NCI-H2029 (cell line): ENCODE measurements around the gene NNAT.
A peak's percentile ranks its signal among the peaks of the same experiment; 100 is the strongest.
"Not testable (repeated sequence)": the region's sequence is repeated elsewhere in the genome, so short reads cannot be mapped to it uniquely, and the experiment has no call there.

Experiments
- DNase-seq: peaks from one replicate; lab custom pipeline; 2025; lab: John Stamatoyannopoulos, UW

Gene NNAT, protein sequence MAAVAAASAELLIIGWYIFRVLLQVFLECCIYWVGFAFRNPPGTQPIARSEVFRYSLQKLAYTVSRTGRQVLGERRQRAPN

DNA sequence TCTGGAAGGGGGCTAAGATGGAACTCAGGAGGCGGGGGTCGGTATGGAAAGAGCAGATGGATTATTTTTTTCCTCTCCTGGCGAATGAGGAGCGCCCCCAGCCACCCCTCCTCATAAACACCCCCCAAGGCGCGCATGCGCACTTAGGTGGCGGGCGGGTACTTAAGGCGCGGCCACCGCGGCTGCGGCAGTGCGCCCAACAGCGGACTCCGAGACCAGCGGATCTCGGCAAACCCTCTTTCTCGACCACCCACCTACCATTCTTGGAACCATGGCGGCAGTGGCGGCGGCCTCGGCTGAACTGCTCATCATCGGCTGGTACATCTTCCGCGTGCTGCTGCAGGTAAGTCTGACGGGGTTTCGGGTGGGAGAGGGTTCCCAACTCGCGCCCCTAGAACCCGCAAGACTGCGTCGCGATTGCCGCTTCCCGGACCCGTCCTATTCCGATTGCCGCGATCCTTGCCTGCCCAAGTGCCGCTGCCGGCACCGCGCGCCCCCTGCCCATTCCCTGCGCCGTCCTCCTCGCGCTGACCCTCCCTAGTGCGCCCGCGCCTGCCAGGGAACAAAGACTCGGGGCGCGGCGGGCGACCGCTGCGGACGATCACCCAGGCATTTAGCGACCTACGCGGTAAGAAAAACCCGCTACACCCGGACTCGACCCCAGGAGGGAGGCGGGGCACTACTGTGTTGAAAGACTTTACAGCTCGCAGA, at the start of gene NNAT:
TSS of gene NNAT (plus strand) at position 190 of the 711 bp plus-strand sequence. CDS start at position 272, 82 bp downstream.
- no peak for DNase-seq

DNA sequence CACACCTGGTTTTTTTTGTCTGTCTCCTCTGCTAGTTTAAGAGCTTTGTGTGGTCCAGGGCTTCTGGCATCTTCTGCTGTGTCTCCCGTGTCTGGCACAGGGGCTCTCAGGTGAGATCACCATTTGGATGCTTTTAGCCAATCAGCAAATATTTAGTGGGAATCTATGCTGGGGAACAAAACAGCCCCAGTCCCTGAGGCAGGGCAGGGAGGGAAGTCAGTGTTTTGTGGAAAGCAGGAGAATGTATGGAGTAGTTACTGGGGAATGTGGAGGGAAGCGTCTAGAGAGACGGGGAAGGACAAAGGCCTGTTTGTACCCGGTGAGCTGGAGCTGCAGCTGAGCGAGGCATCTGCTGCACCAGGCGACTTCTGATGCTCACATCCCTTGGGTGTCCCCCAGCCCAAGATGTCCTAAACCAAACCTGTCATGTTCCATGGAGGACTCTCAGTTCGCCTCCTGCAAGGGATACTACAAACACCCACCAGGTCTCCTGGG, 49.3 kb upstream of the NNAT start:
- DNase-seq, result no peak

DNA sequence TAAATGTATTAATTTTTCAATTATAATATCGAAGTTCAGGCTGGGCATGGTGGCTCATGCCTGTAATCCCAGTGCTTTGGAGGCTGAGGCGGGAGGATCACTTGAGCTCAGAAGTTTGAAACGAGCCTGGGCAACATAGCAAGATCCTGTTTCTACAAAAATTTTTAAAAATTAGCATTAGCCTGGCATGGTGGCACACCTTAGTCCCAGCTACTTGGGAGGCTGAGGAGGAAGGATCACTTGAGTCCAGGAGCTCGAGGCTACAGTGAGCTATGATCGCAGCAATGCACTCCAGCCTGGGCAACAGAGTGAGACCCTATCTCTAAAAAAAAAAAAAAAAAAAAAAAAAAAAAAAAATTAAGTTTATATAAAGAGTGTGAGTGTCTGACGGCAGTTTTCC, 48.6 kb upstream of the NNAT start:
- DNase-seq, result not testable (repeated sequence)

DNA sequence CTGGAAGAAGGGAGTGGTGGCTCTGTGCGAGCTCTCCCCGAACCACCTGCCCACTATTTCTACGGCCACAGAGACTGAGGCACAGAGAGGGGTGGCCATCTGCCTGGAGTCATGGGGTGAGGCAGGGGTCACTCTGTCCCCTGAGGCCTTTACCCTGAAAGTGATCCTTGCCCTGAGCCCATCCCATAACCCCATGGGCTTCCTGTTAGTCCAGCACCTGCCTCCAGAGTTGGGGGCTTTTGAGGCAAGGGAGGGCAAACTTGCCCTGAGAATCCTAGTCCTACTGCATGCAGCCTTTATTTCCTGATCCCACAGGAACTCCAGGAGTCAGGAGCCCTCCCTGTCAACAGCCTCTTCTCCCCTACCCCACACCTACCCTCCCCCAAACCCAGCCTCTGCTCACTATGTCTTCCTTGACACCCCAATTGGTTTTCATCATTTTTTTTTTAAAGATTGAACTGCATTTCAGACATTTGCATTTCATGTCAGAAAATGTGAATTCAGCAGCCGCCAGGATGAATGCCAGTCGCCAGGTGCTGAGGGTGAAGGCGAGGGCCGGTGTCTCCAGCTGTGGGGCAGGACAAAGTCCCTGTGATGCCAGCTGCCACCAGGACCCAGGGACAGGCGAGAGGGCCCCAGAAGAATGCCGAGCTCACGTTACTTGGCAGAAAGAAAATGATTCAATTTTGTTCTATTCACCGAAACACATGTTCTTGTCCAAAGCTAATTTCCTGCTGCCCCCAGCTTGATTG, 47.6 kb upstream of the NNAT start:
- DNase-seq, result no peak

DNA sequence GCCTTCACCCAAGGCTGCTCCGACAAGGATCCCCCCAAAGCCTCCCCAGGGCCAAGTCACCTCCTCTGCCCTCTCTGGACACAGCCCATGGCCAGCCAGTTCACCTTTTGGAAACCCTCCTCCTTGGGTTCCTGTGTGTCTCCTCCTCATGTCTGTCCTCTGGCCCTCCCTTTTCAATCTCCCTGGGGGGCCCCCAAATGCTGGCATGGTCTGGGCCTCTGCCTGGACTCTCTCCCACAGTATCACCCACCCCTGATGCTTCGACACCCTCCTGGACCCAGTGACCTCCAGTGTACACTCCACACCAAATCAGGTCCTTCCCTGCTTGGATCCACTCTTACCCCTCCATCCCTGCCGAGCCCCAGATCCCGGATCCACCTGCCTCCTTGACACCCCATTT, 46.7 kb upstream of the NNAT start:
- no peak for DNase-seq

DNA sequence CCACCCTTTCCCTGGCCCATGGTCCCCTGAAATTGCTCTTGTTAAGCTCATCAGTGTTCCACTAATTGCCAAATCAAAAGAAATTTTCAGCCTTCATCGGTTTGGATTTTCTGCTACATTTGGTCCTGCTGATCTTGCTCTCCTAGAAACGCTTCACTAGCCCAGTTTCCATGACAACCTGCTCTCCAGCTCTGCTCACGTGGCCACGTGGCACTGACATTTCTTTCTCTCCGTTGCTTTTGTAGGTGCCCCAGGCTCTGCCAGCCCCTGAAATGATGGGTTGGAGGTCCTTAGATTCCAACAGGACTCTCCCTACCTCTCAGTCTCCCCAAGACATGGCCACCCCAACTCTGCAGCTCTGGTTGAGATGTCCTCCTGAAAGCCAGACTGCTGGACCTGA, 45.8 kb upstream of the NNAT start:
- no peak for DNase-seq

DNA sequence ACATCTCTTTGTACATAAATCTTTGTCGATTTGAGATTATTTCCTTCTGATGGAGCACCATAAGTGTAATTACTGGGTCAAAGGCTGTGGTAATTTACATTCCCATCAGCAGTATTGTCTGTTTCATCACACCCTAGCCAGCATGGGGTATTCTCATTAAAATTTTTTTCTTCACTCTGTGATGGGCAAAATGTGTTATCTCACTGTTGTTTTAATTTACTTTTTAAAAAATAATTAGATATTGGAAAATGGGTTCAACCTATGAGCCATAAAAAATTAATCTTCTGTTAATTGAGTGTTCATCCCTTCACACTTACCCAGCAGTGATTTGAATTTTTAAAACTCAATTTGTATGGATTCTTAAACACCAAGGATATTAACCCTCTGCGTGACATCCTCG, 44.0 kb upstream of the NNAT start:
- DNase-seq, result no peak

DNA sequence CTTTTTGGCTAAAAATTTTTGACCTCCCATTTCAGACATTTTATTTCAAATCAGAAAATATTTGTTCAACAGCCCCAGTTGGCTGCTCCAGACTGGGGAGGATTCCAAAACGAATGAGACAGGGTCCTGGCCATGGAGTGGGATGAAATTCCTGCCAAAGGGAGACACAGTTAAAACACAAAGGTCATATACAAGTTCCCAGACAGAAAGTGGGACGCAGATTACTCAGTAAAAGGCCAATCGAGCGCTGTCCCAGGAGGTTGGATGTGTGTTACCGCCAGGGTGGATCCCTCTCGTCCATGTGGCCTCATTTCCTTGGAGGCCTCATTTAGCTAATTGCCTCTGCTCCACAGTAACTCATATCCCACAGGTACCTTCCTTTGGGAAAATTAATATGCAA, 41.8 kb upstream of the NNAT start:
- no peak for DNase-seq

DNA sequence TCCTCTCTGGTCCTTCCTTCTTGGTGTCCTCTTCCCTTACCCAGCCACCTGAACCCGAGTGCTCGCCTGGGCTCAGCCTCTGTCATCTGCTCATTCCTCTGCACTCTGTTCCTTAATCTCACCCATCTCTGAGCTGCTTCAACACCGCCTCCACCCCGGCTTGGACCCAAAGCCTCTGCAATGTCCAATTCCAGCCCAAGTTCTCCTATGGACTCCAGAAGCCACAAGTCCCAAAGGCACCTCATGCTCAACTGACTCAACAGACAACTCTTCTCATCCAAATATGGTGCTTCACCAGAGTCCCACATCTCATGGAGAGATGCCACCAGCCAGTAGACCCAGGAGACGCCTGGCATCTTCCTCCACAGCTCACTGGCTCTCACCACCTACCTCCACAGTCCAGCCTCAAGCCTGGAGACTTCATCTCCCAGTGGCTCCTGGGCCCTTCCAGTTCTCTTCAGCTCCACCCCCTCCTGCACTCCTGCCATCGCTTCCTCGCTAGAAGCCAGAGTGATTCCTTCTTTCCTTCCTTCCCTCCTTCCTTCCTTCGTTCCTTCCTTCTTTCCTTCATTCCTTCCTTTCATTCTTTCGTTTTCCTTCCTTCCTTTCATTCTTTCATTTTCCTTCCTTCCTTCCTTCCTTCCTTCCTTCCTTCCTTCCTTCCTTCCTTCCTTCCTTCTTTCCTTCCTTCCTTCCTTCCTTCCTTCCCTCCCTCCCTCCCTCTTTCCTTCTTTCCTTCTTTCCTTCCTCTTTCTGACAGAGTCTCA, 40.9 kb upstream of the NNAT start:
- no peak for DNase-seq

DNA sequence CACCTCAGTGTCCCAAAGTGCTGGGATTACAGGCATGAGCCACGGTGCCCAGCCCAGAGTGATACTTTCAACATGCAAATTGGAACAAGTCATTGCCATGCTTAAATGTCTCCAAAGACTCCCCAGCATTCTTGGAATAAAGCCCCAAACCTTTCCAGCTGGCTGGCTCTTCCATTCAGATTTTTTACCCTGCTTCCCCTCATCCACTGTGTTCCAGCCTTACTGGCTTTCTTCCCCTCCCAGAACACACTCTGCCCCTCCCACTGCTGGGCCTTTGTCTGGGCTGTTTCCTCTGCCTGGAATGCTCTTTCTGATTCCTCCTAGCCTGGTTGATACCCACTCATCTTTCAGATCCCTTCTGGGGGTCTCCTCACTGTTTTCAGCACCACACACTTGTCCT, 40.1 kb upstream of the NNAT start:
- DNase-seq, result no peak

DNA sequence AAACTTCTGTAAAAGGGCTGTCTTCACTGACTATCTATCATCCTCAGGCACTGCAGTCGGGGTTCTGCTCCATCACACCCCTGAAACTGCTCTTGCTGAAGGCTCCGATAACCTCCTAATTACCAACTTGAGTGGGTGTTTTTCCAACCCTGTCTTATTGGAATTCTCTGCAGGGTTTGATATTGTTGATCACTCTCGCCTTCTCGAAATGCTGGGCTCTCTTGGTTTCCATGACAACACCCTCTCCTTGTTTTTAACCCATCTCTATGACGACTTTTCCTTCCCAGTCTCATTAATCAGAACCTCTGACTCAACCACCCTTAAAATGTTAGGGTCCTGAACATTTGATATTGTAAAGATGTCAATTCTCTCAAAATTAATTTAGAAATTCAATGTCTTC, 39.4 kb upstream of the NNAT start:
- no peak for DNase-seq

DNA sequence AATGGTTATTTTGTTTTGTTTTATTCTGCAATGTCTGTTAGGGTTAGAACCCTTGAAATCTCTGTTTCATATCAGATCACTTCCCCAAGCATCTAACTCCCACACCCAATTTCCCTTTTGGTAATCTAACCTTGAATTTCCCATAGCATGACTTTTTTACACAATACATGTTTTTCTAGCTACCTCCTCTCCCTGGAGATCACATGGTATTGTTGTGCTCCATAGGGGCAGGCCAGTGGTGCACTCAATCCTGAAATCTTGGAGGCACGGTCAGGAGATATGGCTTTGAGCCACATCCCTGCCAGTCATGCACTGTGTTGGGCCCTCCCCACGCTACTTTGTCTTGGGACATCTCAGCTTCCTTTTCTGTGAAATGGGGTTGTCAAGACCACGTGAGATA, 36.7 kb upstream of the NNAT start:
- DNase-seq, result no peak

DNA sequence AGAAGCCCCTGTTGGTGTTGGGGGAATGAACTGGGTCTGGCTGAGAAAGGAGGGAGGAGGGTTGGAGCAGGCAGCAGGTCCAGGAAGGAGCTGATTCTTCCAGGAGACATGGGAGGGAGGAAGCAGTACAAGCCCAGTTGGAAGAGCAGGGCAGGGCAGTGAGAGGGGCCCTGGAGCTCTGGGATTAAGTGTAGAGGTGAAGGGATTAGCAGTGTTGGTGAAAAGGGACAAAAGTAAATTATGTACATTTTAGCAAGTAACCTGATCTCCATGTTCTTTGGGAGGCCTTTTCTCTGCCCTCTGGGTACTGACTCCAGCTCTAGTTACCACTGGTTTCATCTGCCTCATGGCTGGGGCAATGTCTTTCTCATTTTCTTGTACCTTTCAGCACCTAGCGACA, 34.8 kb upstream of the NNAT start:
- DNase-seq, result not testable (repeated sequence)

DNA sequence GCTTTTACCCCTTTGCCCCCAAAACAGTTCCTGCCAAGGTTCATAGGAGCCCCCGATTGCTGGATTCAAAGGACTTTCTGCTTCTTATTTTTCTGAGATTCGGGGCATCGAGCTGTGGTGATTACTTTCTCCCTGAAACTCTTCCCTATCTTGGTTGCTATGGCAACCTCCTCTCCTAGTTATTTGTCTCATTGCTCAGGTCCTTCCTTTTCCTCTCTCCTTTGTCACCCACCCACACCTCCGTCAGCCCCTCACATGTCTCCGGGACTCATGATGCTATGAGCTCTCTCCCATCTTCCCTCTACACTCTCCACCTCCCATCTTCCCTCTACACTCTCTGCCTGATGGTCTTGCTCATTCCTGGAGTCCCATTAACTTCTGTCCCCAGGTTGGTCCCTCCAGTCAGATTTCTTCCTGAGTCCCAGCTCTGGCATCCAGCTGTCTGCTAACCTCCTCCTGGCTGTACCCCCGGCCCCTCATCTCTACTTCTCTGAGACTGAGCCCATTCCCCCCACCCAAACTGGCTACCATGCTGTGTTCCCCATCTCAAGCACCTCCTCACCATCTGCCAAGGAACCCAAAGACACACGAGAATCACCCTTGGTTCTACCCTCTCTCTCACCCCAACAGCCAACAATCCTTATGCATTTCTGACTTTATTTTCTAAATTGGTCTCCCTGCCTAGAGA, 30.2 kb upstream of the NNAT start:
- DNase-seq, result no peak

DNA sequence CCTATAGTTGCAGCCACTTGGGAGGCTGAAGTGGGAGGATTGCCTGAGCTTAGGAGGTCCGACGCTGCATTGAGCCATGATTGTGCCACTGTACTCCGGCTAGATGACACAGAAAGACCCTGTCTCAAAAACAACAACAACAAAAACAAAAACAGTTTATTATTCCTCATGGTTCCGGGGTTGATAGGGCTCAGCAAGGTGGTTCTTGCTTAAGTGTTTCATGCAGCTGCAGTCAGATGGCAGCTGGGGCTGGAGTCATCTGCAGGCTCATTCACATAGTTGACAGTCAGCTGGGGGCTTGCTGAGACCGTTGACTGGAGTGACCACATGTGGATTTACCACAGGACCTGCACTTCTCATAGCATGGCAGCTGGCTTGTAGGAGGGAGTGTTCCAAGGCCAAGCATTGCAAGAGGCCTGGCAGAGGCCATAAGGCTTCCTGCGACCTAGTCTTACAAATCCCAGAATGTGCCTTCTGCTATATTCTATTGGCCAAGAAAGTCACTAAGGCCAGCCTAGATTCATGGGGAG, 28.9 kb upstream of the NNAT start:
- DNase-seq, result no peak

DNA sequence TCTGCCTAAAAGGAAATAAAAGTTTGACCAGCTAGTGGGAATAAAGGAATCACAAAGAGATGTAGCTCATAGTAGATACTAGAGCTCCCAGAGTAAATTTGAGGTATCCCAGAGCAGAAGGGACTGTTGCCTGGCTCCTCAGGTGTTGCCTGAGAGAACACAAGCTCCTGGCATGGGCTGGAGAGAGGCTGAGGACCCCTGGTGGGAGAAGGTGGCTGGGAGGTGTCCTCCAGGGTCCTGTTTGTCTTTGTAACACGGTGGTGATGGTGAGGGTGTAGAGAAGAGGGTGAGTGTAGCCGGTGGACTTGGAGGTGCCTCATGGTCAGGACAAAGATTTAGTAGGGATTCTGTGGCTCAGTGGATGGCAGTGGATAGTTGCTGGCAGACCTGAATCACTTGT, 28.1 kb upstream of the NNAT start:
- DNase-seq, result no peak

DNA sequence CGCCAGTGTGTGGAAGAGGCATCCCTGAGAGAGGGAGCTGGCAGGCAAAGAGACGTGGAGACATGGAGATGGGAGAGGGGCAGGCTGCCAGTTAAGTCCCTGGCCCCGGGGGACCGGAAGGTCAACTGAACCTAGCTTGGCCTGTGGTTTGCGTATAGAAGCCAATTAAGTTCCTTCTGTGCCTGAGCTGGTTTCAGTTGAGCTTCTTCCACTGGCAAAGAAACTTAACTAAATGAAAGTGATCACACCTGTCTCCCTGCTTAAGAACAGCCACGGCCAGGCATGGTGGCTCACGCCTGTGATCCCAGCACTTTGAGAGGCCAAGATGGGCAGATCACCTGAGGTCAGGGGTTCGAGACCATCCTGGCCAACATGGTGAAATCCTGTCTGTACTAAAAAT, 26.7 kb upstream of the NNAT start:
- no peak for DNase-seq

DNA sequence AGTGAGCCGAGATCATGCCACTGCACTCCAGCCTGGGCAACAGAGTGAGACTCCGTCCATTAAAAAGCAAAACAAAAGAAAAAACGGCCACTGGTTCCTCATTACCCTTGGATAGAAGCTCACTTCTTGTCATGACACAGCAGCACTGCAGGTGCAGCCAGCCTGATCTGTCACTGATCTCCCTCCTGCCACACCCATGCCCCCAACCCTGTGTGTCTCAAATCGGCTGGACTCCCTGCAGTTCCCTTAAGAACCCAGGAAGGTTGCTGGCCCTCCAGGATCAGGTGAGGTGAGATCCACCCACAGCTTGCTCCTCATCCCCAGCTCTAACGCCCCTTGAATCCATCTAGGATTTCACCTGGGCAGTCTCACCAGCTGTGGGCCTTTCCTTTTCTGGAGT, 26.3 kb upstream of the NNAT start:
- no peak for DNase-seq

DNA sequence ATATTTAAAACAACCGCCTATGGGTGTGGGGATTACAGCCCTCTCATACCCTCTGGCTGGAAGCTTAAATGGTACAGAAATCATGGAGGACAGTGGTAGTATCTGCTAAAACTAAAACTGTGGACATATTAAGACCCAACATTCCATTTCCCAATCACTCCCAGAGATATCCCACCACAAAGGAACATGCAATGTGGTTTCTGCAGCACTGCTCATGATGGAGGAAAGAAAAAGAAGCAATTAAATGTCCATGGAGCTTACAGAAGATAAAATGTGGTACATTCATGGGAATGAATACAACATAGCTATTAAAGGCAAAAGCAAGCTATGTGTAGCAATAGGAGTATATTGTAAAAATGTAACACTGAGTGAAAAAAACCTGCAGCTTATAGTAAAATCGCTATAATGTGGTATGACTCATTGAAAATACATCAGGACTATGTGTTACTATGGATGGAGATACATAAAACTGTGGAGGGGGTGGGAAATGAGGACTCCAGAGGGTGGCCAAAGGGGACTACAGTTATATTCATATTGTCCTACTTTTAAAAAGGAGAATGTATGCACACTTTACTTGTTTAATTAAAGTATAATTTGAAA, 22.9 kb upstream of the NNAT start:
- no peak for DNase-seq

DNA sequence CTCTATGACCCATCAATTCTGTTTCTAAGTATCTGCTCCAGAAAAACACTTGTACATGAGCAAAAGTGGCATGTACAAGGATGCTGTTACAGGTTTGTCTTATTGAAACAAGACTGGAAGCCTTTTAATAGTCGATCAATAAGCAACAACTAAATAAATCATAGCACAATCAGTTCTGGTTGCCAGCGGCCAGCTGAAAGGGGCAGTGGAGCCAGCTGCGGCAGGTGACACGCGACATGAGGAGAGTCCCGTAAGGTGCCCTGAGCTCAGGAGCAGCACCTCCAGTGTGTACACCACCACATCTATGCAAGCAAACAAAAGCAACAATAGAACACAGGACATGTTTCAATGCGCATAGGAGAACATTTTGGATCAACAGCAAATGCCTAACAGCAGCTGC, 20.7 kb upstream of the NNAT start:
- peak; percentile 77 for DNase-seq

DNA sequence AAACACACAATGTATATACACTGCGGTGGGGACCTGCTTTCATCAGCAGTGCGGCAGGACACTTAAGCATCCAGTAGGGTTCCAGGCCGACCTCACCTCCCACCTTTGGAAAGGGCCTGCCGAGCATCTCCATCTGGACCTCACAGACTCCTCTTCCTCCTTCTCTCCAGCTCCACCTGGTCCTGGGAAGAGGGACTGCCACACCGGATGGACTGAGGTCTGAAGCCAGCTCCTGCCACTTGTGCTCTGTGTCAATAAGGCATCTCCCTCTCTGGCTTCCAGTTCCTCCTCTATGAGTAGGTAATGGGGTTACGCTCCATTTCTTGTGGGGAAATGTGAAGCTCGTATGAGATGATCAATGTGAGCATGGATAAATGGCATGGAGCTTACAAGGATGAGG, 19.1 kb upstream of the NNAT start:
- peak; percentile 89 for DNase-seq
